Measurements from ENCODE around the gene NUDT3. TPM values are rescaled to one million over a fixed set of nuclear protein-coding genes. Genes with fewer than 3 reads are reported as not detected.

Gene NUDT3
- 14.9 and 18.4 TPM in 2 replicates for total RNA-seq

GRCh38 chr6:34392497-34393190 lies at the start of gene NUDT3:
Gene NUDT3 (minus strand): TSS chr6:34392669. CDS start chr6:34392362, 307 bp downstream.

GRCh38 chr6:34425498-34426410 lies 33.3 kb upstream of the NUDT3 start, which contains the start of gene RPS10:
Gene RPS10 (minus strand): TSS chr6:34426069. CDS start chr6:34425221, 848 bp downstream.

GRCh38 chr6:34248727-34249468 lies 143.6 kb downstream of the NUDT3 start, which contains the start of gene SMIM29:
Gene SMIM29 (minus strand): TSS chr6:34249006. CDS start chr6:34247791, 1,215 bp downstream.

DNA sequence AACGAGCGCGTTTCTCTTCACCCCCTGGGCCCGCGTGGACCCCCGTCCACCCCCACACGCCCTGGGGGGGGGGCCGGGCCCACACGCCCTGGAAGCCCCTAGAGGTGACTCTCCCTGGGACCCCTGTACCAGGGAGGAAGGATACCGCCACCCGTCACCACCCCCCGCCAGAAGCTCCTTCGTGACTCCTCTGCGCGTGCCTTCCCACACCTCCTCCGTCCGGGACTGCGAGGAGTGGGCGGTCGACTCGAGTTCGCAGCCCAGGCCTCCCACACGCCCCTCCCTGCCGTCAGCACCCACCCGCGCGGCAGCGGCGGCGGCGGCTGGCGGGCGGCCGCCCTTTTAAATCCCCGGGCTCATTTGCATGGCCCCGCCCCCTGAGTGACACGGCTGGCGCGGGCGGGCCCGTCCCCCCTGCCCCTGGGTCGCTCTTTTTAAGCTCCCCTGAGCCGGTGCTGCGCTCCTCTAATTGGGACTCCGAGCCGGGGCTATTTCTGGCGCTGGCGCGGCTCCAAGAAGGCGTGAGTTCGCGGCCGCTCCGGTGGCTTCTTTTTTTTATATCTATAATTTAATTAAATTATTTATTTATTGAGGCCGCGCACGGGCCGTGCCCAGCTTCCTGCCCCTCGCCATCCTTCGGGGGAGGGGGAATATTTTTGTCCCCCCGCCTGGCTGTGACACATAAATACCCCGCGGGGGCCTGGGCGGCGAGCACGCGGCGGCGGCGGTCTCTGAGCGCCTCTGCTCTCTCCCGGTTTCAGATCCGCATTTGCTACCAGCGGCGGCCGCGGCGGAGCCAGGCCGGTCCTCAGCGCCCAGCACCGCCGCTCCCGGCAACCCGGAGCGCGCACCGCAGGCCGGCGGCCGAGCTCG lies 155.8 kb downstream of the NUDT3 start, which contains the start of gene HMGA1:
Gene HMGA1 (plus strand): TSS at position 431 of the 873 bp plus-strand sequence. CDS start 3,908 bp downstream, outside the sequence.

Other genes with a start within 250 kb of the NUDT3 start
- gene GRM4, start 246.6 kb downstream of the NUDT3 start, total RNA-seq = 0.38 TPM in 1 of 2 replicates, not detected in the other
- gene HMGA1, start 155.8 kb downstream of the NUDT3 start, total RNA-seq = 422 and 425 TPM in 2 replicates
- gene SMIM29, start 143.7 kb downstream of the NUDT3 start, total RNA-seq = 61.2 and 84.2 TPM in 2 replicates
- gene RPS10, start 33.4 kb upstream of the NUDT3 start, total RNA-seq = 5,001 and 5,521 TPM in 2 replicates
- gene PACSIN1, start 73.4 kb upstream of the NUDT3 start, total RNA-seq = not detected in 2 replicates
- 0.08 and 0.11 TPM in 2 replicates for gene SPDEF, start 163.7 kb upstream of the NUDT3 start, total RNA-seq